Keratinocyte (primary cell): ENCODE data around the gene CPPED1.

Source experiments
- EZH2 ChIP-seq: IDR thresholded peaks from one replicate; pipeline ENCODE4 v1.6.1; 2012; ENCODE audit warnings: inconsistent platforms, mild to moderate bottlenecking, low read length, moderate library complexity
- TF ChIP-seq, protein P1 (sequence below), 3 experiments: IDR thresholded peaks in 1 of 3; conservative IDR thresholded peaks in 1 of 3; optimal IDR thresholded peaks in 1 of 3; 2 replicates in 2 of 3; 3 replicates in 1 of 3; pipeline versions ENCODE3 to v1.5.1; 2011; ENCODE audit warnings: low read length in 3 of 3, mild to moderate bottlenecking in 3 of 3, moderate library complexity in 2 of 3, control low read depth in 1 of 3, inconsistent platforms in 1 of 3; ENCODE audit not compliant: insufficient read depth in 2 of 3; ENCODE audit errors: extremely low read depth in 1 of 3

DNA sequence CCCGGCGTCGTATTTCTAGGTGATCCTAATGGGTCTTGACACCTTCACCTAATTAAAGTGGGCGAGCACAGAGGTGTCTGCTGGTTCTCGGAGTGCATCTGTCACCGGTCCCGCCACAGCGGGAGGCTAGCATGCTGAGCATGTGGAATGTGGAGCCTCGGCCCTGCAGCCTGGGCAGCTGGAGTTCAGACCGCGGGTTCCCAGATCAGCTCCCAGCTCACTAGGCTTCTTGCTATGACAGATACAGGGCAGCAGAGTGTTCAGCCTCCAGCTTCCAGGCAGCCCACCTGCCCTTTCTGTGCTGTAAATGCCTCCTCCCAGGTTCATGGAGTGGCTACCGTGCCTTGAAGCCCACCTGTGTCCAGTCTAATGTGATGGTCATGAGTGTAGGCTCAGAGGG lies 166.7 kb downstream of the CPPED1 start:
- TF ChIP-seq, protein P1, sequence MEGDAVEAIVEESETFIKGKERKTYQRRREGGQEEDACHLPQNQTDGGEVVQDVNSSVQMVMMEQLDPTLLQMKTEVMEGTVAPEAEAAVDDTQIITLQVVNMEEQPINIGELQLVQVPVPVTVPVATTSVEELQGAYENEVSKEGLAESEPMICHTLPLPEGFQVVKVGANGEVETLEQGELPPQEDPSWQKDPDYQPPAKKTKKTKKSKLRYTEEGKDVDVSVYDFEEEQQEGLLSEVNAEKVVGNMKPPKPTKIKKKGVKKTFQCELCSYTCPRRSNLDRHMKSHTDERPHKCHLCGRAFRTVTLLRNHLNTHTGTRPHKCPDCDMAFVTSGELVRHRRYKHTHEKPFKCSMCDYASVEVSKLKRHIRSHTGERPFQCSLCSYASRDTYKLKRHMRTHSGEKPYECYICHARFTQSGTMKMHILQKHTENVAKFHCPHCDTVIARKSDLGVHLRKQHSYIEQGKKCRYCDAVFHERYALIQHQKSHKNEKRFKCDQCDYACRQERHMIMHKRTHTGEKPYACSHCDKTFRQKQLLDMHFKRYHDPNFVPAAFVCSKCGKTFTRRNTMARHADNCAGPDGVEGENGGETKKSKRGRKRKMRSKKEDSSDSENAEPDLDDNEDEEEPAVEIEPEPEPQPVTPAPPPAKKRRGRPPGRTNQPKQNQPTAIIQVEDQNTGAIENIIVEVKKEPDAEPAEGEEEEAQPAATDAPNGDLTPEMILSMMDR (optimal IDR thresholded peaks at IDR 0.05 in 1 of 3, IDR thresholded peaks at IDR 0.05 in 1 of 3, conservative IDR thresholded peaks at IDR 0.05 in 1 of 3; ENCODE audit: extremely low read depth in 1 of 3, insufficient read depth in 2 of 3, low read length in 3 of 3) = no peak
- TF ChIP-seq EZH2 = no peak
